GM12878 (cell line): ENCODE data around the gene GMIP. TPM values are rescaled to one million over a fixed set of nuclear protein-coding genes. Genes with fewer than 3 reads are reported as not detected.

Experiments used
- ATAC-seq: fragments of 200-7000 bp; cut with Tn5 transposase; 3 replicates; pipeline ENCODE4 v1.9.1; 2020; ENCODE audit warnings: mild to moderate bottlenecking, moderate library complexity
- BruUV-seq: library from RNA; stranded (reverse); fragments of 400-500 nt; replicated peaks from 2 replicates; lab custom pipeline; 2021; lab: Mats Ljungman, UMichigan
- CTCF ChIA-PET: fragments of 300-600 bp; sonication (Branson Sonifier 250); formaldehyde crosslinking; extraction: SDS; loops from one replicate; lab custom pipeline; 2021; ENCODE audit warnings: inconsistent platforms; lab: Yijun Ruan, JAX
- POLR2A ChIA-PET: fragments of 350-600 bp; formaldehyde crosslinking; extraction: SDS; loops from one replicate; lab custom pipeline; 2021; ENCODE audit warnings: inconsistent platforms; lab: Charles Lee
- RAD21 ChIA-PET: fragments of 300-600 bp; sonication (Branson Sonifier 250); formaldehyde crosslinking; loops from one replicate; lab custom pipeline; 2023; ENCODE audit warnings: antibody characterized with exemption; ENCODE audit not compliant: unreplicated experiment; lab: Charles Lee
- SMC1A ChIA-PET: fragments of 300-600 bp; sonication (Branson Sonifier 250); formaldehyde crosslinking; loops from one replicate; lab custom pipeline; 2023; ENCODE audit not compliant: unreplicated experiment, uncharacterized antibody; lab: Charles Lee
- DNase-seq: peaks from one replicate; pipeline ENCODE4 v3.0.0-alpha.2; 2011; ENCODE audit warnings: low read depth, low spot score
- FAIRE-seq: peaks from 3 replicates; lab custom pipeline; 2011; peaks lifted over from hg19 to GRCh38; lab: Jason Lieb, UNC
- H2AFZ ChIP-seq: 2 replicates; pipeline ENCODE4 v1.6.0; 2011; ENCODE audit warnings: low read depth, low read length, control low read depth; ENCODE audit not compliant: control insufficient read depth
- H3K27ac ChIP-seq: 2 replicates; pipeline ENCODE4 v1.5.1; 2011; ENCODE audit warnings: control low read depth; ENCODE audit not compliant: control insufficient read depth, insufficient read depth
- H3K27me3 ChIP-seq, 2 experiments: replicated peaks in 1 of 2; 2 replicates each; pipeline versions ENCODE4 v1.6.0 to v1.6.1; 2011; ENCODE audit warnings: low read length in 1 of 2; ENCODE audit not compliant: control insufficient read depth in 2 of 2, insufficient read depth in 2 of 2
- H3K36me3 ChIP-seq, 2 experiments: 2 replicates each; pipeline ENCODE4 v1.5.1; 2011; ENCODE audit warnings: low read length in 1 of 2; ENCODE audit not compliant: control insufficient read depth in 2 of 2, insufficient read depth in 2 of 2
- H3K4me1 ChIP-seq: 2 replicates; pipeline ENCODE4 v1.6.1; 2011; ENCODE audit warnings: mild to moderate bottlenecking, low read length, moderate library complexity, mixed read lengths; ENCODE audit not compliant: control insufficient read depth, insufficient read depth
- H3K4me2 ChIP-seq: 2 replicates; pipeline ENCODE4 v1.6.0; 2011; ENCODE audit warnings: control low read depth; ENCODE audit not compliant: control insufficient read depth, insufficient read depth
- H3K4me3 ChIP-seq: fragments of 200-600 bp; sonication (generic); 2 replicates; pipeline ENCODE4 v1.5.1; 2016
- H3K79me2 ChIP-seq: 2 replicates; pipeline ENCODE4 v1.6.0; 2011; ENCODE audit warnings: low read length; ENCODE audit not compliant: control insufficient read depth, insufficient read depth
- H3K9ac ChIP-seq: 2 replicates; pipeline ENCODE4 v1.8.0; 2011; ENCODE audit warnings: low read length, control low read depth, mixed read lengths; ENCODE audit not compliant: control insufficient read depth, insufficient read depth
- H3K9me3 ChIP-seq: replicated peaks from 3 replicates; pipeline ENCODE4 v1.5.1; 2011; ENCODE audit warnings: mild to moderate bottlenecking, low read length; ENCODE audit not compliant: control insufficient read depth, insufficient read depth
- H4K20me1 ChIP-seq: 2 replicates; pipeline ENCODE4 v1.6.0; 2011; ENCODE audit not compliant: control insufficient read depth, insufficient read depth
- BHLHE40 ChIP-seq, 2 experiments: fragments of 450-650 bp in 1 of 2; IDR thresholded peaks; 2 replicates each; pipeline ENCODE4 v1.6.1; 2011 to 2017; ENCODE audit warnings: low read depth in 2 of 2, borderline replicate concordance in 1 of 2, improper control_type of control experiment in 1 of 2, low read length in 1 of 2, mild to moderate bottlenecking in 1 of 2
- ETV6 ChIP-seq, 2 experiments: fragments of 450-650 bp in 1 of 2; IDR thresholded peaks in 1 of 2; conservative IDR thresholded peaks in 1 of 2; 2 replicates each; pipeline ENCODE4 v1.6.1; 2014; ENCODE audit warnings: antibody characterized with exemption in 1 of 2, borderline replicate concordance in 1 of 2, low read depth in 1 of 2, mild to moderate bottlenecking in 1 of 2, moderate library complexity in 1 of 2
- MLLT1 ChIP-seq: fragments of 450-650 bp; IDR thresholded peaks from 2 replicates; pipeline ENCODE4 v1.6.1; 2016; ENCODE audit warnings: mild to moderate bottlenecking
- NR2F1 ChIP-seq: fragments of 450-650 bp; conservative IDR thresholded peaks from 2 replicates; pipeline ENCODE4 v1.6.1; 2017; ENCODE audit warnings: mild to moderate bottlenecking
- RAD51 ChIP-seq: fragments of 450-650 bp; IDR thresholded peaks from 2 replicates; pipeline ENCODE4 v1.6.1; 2016; ENCODE audit warnings: moderate library complexity, mild to moderate bottlenecking, inconsistent platforms
- RUNX3 ChIP-seq: IDR thresholded peaks from 2 replicates; pipeline ENCODE4 v1.6.1; 2012; ENCODE audit warnings: low read length, inconsistent platforms
- SMARCA5 ChIP-seq: fragments of 450-650 bp; IDR thresholded peaks from 2 replicates; pipeline ENCODE4 v1.6.1; 2017; ENCODE audit warnings: mild to moderate bottlenecking
- WGBS: methylation state at CpG from one replicate; pipeline ENCODE4 v1.1.6; 2016; ENCODE audit warnings: low lambda C conversion rate; ENCODE audit not compliant: insufficient replicate concordance, insufficient coverage; ENCODE audit errors: missing lambda C conversion rate; 5-methylcytosine and 5-hydroxymethylcytosine counted together
- in situ Hi-C: fragments of 300-500 bp; cut with MboI; formaldehyde crosslinking; loops from 9 replicates; pipeline ENCODE4 v1.14.3; 2018; ENCODE audit warnings: mixed read lengths
- intact Hi-C: fragments of 100-400 bp; cut with micrococcal nuclease; formaldehyde crosslinking; loops from one replicate; pipeline ENCODE4 v1.14.2; 2022; ENCODE audit not compliant: unreplicated experiment
- polyA plus RNA-seq, 11 experiments: library from polyadenylated mRNA; depleted of rRNA in 4 of 11; unstranded in 6 of 11; stranded (reverse) in 5 of 11; fragments of >200 nt; fragmentation: Nextera tagmentation in 4 of 11; fragmentation: Illumina TruSeq in 1 of 11; extraction: Ambion mirVana in 4 of 11; extraction: Trizol in 1 of 11; gene quantifications; 1 replicate in 1 of 11; 2 replicates in 10 of 11; pipeline versions ENCODE4 v1.2.1 to v1.2.3, GENCODE V29; 2011 to 2016; ENCODE audit warnings: inconsistent platforms in 2 of 11, missing spikeins in 2 of 11, low read depth in 1 of 11
- total RNA-seq, 4 experiments: library from RNA; depleted of rRNA in 3 of 4; stranded (reverse); fragments of >200 nt in 3 of 4; fragmentation: Illumina TruSeq in 1 of 4; extraction: Trizol in 1 of 4; gene quantifications; 2 replicates each; pipeline versions ENCODE4 v1.2.1 to v1.2.3, GENCODE V29; 2013 to 2021

Gene GMIP
- total and polyA plus RNA-seq, 10 of the 15 experiments (the other 5 are each of a cell fraction or from before 2014, with no cell fraction given) = 1.5 to 63.5 (median 22.3) TPM

- H3K4me2 ChIP-seq = no peak overlapping the region; the same call in 1 of the 2 replicates
- CTCF ChIA-PET = interaction anchor here (1.7 kb wide), 1 partner anchor 49 kb away, joined by 4 read pairs; the partner anchor contains the start of gene GMIP
- H3K9me3 ChIP-seq = no peaks in the 10 kb centered on the region
- DNase-seq (no peak), ATAC-seq (no peak)
- 0 out of 2 replicates have a peak, but pooled peaks have one; percentile 26 for TF ChIP-seq RAD51
- no peak for TF ChIP-seq ETV6 (conservative IDR thresholded peaks at IDR 0.05 in 1 of 2, IDR thresholded peaks at IDR 0.05 in 1 of 2; ENCODE audit: borderline replicate concordance in 1 of 2, low read depth in 1 of 2)
- 0 out of 2 replicates have a peak, but pooled peaks have one; percentile 21 for TF ChIP-seq NR2F1
- peak in 1 of 2 experiments; percentile 32; a peak in 1 of 4 replicates for TF ChIP-seq BHLHE40 (IDR thresholded peaks at IDR 0.05; ENCODE audit: borderline replicate concordance in 1 of 2, low read depth in 2 of 2, low read length in 1 of 2)
- TF ChIP-seq RUNX3 = peak; percentile 18; the same call in 1 of the 2 replicates
- TF ChIP-seq, all 136 proteins: peak for 4
- Histone ChIP-seq H3K27ac (peak overlapping the region; percentile 36), H3K4me1 (peaks cover 57% of the 10 kb centered on the region), H3K27me3 (no peaks in the 10 kb centered on the region), H3K4me3 (no peak overlapping the region), H3K79me2 (no peaks in the 10 kb centered on the region; the same call in 1 of the 2 replicates), H2AFZ (no peak overlapping the region; the same call in 1 of the 2 replicates), H4K20me1 (no peaks in the 10 kb centered on the region), H3K36me3 (peaks cover 0 to 8% of the 10 kb centered on the region in 2 experiments; a peak in 2 of 4 replicates), H3K9ac (no peak overlapping the region; the same call in 1 of the 2 replicates)
- ChIA-PET SMC1A (interaction anchor here (1.2 kb wide), 1 partner anchor 20 kb away, joined by 3 read pairs; no protein-coding TSS in a partner anchor), RAD21 (interaction anchor here (0.7 to 1.3 kb wide), 3 partner anchors 20 to 67 kb away, joined by 3 to 4 read pairs (median 4); no protein-coding TSS in a partner anchor), POLR2A (no interaction called here)
- in situ Hi-C loops (no loop called here), intact Hi-C loops (no loop called here)
- no TSS peak for BruUV-seq
- no peak for FAIRE-seq
- WGBS = 6% methylated on average over 8 of the region's 8 CpGs
Measured at GRCh38 chr19:19595171-19595701, 48.2 kb downstream of the GMIP start.

- POLR2A ChIA-PET = no interaction called here
- Histone ChIP-seq H4K20me1 (no peaks in the 10 kb centered on the region), H3K27me3 (no peaks in the 10 kb centered on the region), H3K4me3 (no peak overlapping the region), H3K4me2 (no peak overlapping the region), H3K36me3 (peaks cover 0 to 8% of the 10 kb centered on the region in 2 experiments; a peak in 2 of 4 replicates), H3K79me2 (no peaks in the 10 kb centered on the region; the same call in 1 of the 2 replicates), H3K4me1 (peaks cover 49% of the 10 kb centered on the region), H2AFZ (no peak overlapping the region; the same call in 1 of the 2 replicates), H3K27ac (no peak overlapping the region), H3K9me3 (no peaks in the 10 kb centered on the region), H3K9ac (no peak overlapping the region)
- 14% methylated on average over 4 of the region's 4 CpGs for WGBS
- intact Hi-C loops (no loop called here), in situ Hi-C loops (no loop called here)
- peak; percentile 46; the same call in 1 of the 2 replicates for TF ChIP-seq MLLT1
- TF ChIP-seq SMARCA5 = no peak
- RAD21 ChIA-PET = interaction anchor here (0.7 to 1.3 kb wide), 3 partner anchors 21 to 68 kb away, joined by 3 to 4 read pairs (median 3); no protein-coding TSS in a partner anchor
- FAIRE-seq = no peak
- CTCF ChIA-PET = no interaction called here
- SMC1A ChIA-PET = no interaction called here
- no peak for ATAC-seq
- DNase-seq = no peak
- no TSS peak for BruUV-seq
Measured at GRCh38 chr19:19594381-19594780, 49.1 kb downstream of the GMIP start.
